IMR-90 (cell line): ENCODE measurements around the gene CXCL9. TPM values are rescaled to one million over a fixed set of nuclear protein-coding genes. Genes with fewer than 3 reads are reported as not detected.

Source experiments
- ATAC-seq: fragments of 200-7000 bp; cut with Tn5 transposase; 2 replicates; pipeline ENCODE4 v1.9.1; 2020; ENCODE audit warnings: low read depth, mild to moderate bottlenecking, moderate library complexity
- BruUV-seq: library from RNA; stranded (reverse); fragments of 400-500 nt; replicated peaks from 2 replicates; lab custom pipeline; 2021; lab: Mats Ljungman, UMichigan
- CTCF ChIA-PET: fragments of 300-600 bp; formaldehyde crosslinking; extraction: SDS; loops from one replicate; lab custom pipeline; 2021; ENCODE audit warnings: antibody characterized with exemption; lab: Yijun Ruan, JAX
- POLR2A ChIA-PET: fragments of 300-600 bp; sonication (Branson Sonifier 250); formaldehyde crosslinking; loops from one replicate; lab custom pipeline; 2022; ENCODE audit warnings: antibody characterized with exemption; ENCODE audit not compliant: unreplicated experiment; lab: Charles Lee
- DNase-seq: peaks from one replicate; pipeline ENCODE4 v3.0.0; 2013
- H2AFZ ChIP-seq: replicated peaks from 2 replicates; pipeline ENCODE3; 2013; ENCODE audit warnings: low read length, mild to moderate bottlenecking; ENCODE audit not compliant: poor library complexity
- H2AK5ac ChIP-seq: 2 replicates; pipeline ENCODE4 v1.6.1; 2013; ENCODE audit warnings: low read depth, low read length, inconsistent platforms
- H2AK9ac ChIP-seq: replicated peaks from 2 replicates; pipeline ENCODE3; 2013; ENCODE audit warnings: mild to moderate bottlenecking, low read depth, low read length, moderate library complexity; ENCODE audit not compliant: poor library complexity
- H2BK120ac ChIP-seq: 2 replicates; pipeline ENCODE4 v1.6.1; 2013; ENCODE audit warnings: low read depth, low read length, inconsistent platforms
- H2BK15ac ChIP-seq: 3 replicates; pipeline ENCODE4 v1.6.1; 2013; ENCODE audit warnings: low read depth, low read length, inconsistent platforms
- H2BK20ac ChIP-seq: 2 replicates; pipeline ENCODE4 v1.6.1; 2013; ENCODE audit warnings: low read depth, mild to moderate bottlenecking, inconsistent platforms, low read length, moderate library complexity
- H2BK5ac ChIP-seq: 2 replicates; pipeline ENCODE4 v1.6.1; 2013; ENCODE audit warnings: mild to moderate bottlenecking, low read depth, low read length, inconsistent platforms; ENCODE audit not compliant: poor library complexity, severe bottlenecking
- H3K14ac ChIP-seq: replicated peaks from 2 replicates; pipeline ENCODE4 v1.6.1; 2013; ENCODE audit warnings: low read depth, low read length, inconsistent platforms
- H3K18ac ChIP-seq: 2 replicates; pipeline ENCODE4 v1.6.1; 2013; ENCODE audit warnings: low read depth, low read length, control low read depth
- H3K23ac ChIP-seq: 2 replicates; pipeline ENCODE4 v1.6.1; 2013; ENCODE audit warnings: low read depth, low read length, inconsistent platforms
- H3K27ac ChIP-seq: 2 replicates; pipeline ENCODE4 v1.5.1; 2013; ENCODE audit warnings: mild to moderate bottlenecking, control low read depth, low read length; ENCODE audit not compliant: insufficient read depth
- H3K27me3 ChIP-seq: 2 replicates; pipeline ENCODE4 v1.6.1; 2013; ENCODE audit warnings: low read length; ENCODE audit not compliant: control insufficient read depth, insufficient read depth
- H3K36me3 ChIP-seq: 2 replicates; pipeline ENCODE4 v1.6.1; 2013; ENCODE audit warnings: low read length, mixed read lengths; ENCODE audit not compliant: control insufficient read depth, insufficient read depth
- H3K4ac ChIP-seq: 2 replicates; pipeline ENCODE4 v1.6.1; 2013; ENCODE audit warnings: low read depth, low read length, inconsistent platforms
- H3K4me1 ChIP-seq: 2 replicates; pipeline ENCODE4 v1.6.1; 2013; ENCODE audit warnings: low read length, mixed read lengths; ENCODE audit not compliant: control insufficient read depth, insufficient read depth
- H3K4me2 ChIP-seq: 2 replicates; pipeline ENCODE4 v1.6.1; 2013; ENCODE audit warnings: low read depth, mild to moderate bottlenecking, control low read depth, low read length, moderate library complexity
- H3K4me3 ChIP-seq: 2 replicates; pipeline ENCODE4 v1.5.1; 2013; ENCODE audit warnings: low read depth, mild to moderate bottlenecking, control low read depth, low read length, moderate library complexity; ENCODE audit not compliant: insufficient read depth
- H3K56ac ChIP-seq: 2 replicates; pipeline ENCODE4 v1.6.1; 2013; ENCODE audit warnings: low read length, inconsistent platforms; ENCODE audit not compliant: insufficient read depth; ENCODE audit errors: extremely low read depth
- H3K79me1 ChIP-seq, 2 experiments: 2 replicates each; pipeline ENCODE4 v1.6.1; 2013; ENCODE audit warnings: low read length in 2 of 2, inconsistent platforms in 1 of 2, low read depth in 1 of 2
- H3K9ac ChIP-seq: 2 replicates; pipeline ENCODE4 v1.6.1; 2013; ENCODE audit warnings: low read depth, low read length, control low read depth
- H3K9me1 ChIP-seq: 2 replicates; pipeline ENCODE4 v1.6.1; 2013; ENCODE audit warnings: low read length, inconsistent platforms; ENCODE audit not compliant: insufficient read depth
- H3K9me3 ChIP-seq: 2 replicates; pipeline ENCODE4 v1.6.1; 2013; ENCODE audit warnings: low read length; ENCODE audit not compliant: control insufficient read depth, insufficient read depth
- H4K20me1 ChIP-seq: 2 replicates; pipeline ENCODE4 v1.6.1; 2013; ENCODE audit warnings: low read length, inconsistent platforms; ENCODE audit not compliant: insufficient read depth
- H4K5ac ChIP-seq: 2 replicates; pipeline ENCODE4 v1.6.1; 2013; ENCODE audit warnings: mild to moderate bottlenecking, low read depth, low read length, control low read depth
- H4K8ac ChIP-seq, 2 experiments: 2 replicates each; pipeline ENCODE4 v1.6.1; 2013; ENCODE audit warnings: low read depth in 2 of 2, low read length in 2 of 2, control low read depth in 1 of 2, inconsistent platforms in 1 of 2
- H4K91ac ChIP-seq: 2 replicates; pipeline ENCODE4 v1.6.1; 2013; ENCODE audit warnings: low read depth, low read length, inconsistent platforms; ENCODE audit not compliant: insufficient read depth
- NFE2L2 ChIP-seq: fragments of 150-350 bp; IDR thresholded peaks from 2 replicates; pipeline ENCODE4 v1.6.1; 2016; ENCODE audit warnings: low read depth, mild to moderate bottlenecking, low read length
- WGBS, 2 experiments: methylation state at CpG; one replicate each; pipeline versions ENCODE4 v1.1.5 to v1.1.7; 2013; ENCODE audit warnings: missing lambda C conversion rate in 2 of 2; ENCODE audit not compliant: insufficient read length in 1 of 2; ENCODE audit errors: extremely low coverage in 2 of 2; 5-methylcytosine and 5-hydroxymethylcytosine counted together
- dilution Hi-C: fragments of 300-500 bp; cut with HindIII; formaldehyde crosslinking; loops from one replicate; pipeline ENCODE4 v1.14.3; 2018; ENCODE audit warnings: low sequenced_read_pairs; ENCODE audit not compliant: unreplicated experiment
- in situ Hi-C: fragments of 300-500 bp; cut with MboI; formaldehyde crosslinking; loops from 3 replicates; pipeline ENCODE4 v1.14.3; 2019; ENCODE audit warnings: low sequenced_read_pairs, inconsistent platforms, mixed read lengths
- intact Hi-C: fragments of 100-400 bp; cut with micrococcal nuclease; formaldehyde crosslinking; loops from 2 replicates; pipeline ENCODE4 v1.10.0; 2022
- polyA plus RNA-seq, 3 experiments: library from polyadenylated mRNA; depleted of rRNA; stranded (reverse); fragments of >200 nt; gene quantifications; 2 replicates each; pipeline ENCODE4 v1.2.3, GENCODE V29; 2012; ENCODE audit warnings: low replicate concordance in 1 of 3
- total RNA-seq: library from RNA; depleted of rRNA; stranded (reverse); fragments of >200 nt; gene quantifications from 2 replicates; pipeline ENCODE4 v1.2.3, GENCODE V29; 2012

CXCL9 gene
- total and polyA plus RNA-seq, 2 of the 4 experiments (the other 2 are of a cell fraction) = not detected

- Histone ChIP-seq H2BK15ac (no peak overlapping the region), H3K18ac (no peak overlapping the region), H3K4me3 (no peak overlapping the region), H3K56ac (no peak overlapping the region), H2BK20ac (no peak overlapping the region), H4K5ac (no peak overlapping the region), H2AFZ (no peak overlapping the region), H3K4me1 (no peaks in the 10 kb centered on the region), H2AK9ac (no peak overlapping the region), H3K36me3 (no peaks in the 10 kb centered on the region), H3K23ac (no peak overlapping the region), H3K9me3 (no peaks in the 10 kb centered on the region), H3K14ac (no peak overlapping the region), H3K79me1 (no peaks in the 10 kb centered on the region), H3K27ac (no peak overlapping the region), H2BK120ac (no peak overlapping the region), H3K9ac (no peak overlapping the region), H3K9me1 (no peaks in the 10 kb centered on the region), H2BK5ac (no peak overlapping the region), H3K27me3 (peaks cover 4% of the 10 kb centered on the region; the same call in 1 of the 2 replicates), H4K91ac (no peak overlapping the region), H3K4ac (no peak overlapping the region), H3K4me2 (no peak overlapping the region), H2AK5ac (no peak overlapping the region), H4K20me1 (no peaks in the 10 kb centered on the region), H4K8ac (no peak overlapping the region)
- in situ Hi-C loops (no loop called here), intact Hi-C loops (no loop called here), dilution Hi-C loops (no loop called here)
- no TSS peak for BruUV-seq
- POLR2A ChIA-PET = no interaction called here
- ATAC-seq = no peak
- TF ChIP-seq NFE2L2 = no peak
- DNase-seq = no peak
- WGBS, 2 experiments = no CpG with 5 or more reads among the region's 3 CpGs
- CTCF ChIA-PET = no interaction called here
Observed at GRCh38 chr4:76036855-76037254, 29.5 kb upstream of the CXCL9 start.
